ENCODE results near the gene KLF16.

KLF16 gene

DNA sequence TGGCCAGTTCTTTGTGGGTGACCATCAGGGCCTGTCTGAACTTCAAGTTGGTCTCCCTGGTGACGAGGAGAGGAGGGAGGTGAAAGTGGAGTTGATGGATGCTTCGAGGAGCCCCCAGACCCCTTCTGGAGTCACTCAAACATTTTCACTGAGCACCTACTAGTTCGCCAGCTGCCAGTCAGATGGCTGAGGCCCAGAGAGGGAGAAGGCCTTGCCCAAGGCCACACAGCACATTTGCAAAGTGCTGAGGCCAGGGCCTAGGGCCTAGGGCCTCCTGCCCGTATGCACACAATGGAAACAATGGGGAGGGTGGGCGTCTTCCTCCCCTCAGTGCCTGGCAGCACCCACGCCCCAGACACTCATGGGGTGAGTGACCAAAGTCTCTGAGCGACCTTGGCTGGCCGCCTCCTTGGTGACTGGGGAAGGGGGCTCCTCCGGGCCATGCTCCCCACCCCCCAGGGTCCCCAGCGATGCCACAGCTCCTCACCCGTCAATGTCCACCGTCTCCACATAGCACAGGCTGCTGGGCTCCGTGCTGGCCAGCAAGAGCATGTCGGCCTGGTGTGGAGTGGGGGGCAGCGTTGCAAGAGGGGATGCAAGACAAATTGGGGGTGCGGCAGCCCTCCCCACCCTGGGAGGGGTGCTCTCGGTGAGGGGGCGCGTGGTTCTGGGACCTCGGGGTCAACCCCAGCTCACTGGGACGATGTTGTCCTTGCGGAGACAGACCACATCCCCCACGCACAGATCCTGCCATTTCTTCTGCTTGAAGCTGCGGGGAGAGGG is 57.8 kb downstream of the KLF16 start:
- DNase-seq = no peak

GRCh38 chr19:1804858-1805257 is 58.5 kb downstream of the KLF16 start:
- no peak for DNase-seq

Measured in MV-4-11 (cell line).